Measurements from ENCODE around the gene SVOPL.

The SVOPL gene

DNA sequence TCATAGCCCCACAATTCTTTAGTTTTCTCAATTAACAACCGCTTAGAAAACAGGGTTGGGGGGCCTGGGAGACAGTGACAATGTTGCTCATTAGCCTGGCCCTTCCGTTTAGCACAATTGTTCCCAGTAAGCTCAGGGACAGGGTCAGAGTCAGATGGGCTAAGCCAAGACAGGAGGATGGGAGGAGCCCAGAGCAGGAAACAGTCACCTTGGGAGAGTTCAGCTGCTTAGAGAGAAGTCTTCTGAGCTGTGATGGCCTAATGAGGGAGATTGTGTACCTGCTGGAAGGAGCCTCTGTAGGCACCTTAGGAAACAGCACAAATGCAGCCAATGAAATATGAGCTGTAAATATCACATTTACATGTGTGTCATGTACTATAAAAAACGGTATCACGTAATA, 35.9 kb downstream of the SVOPL start:
- ChIA-PET CTCF (no interaction called here), POLR2A (no interaction called here)
- no peak for DNase-seq (ENCODE audit: extremely low spot score)
- TF ChIP-seq LEF1 (IDR thresholded peaks at IDR 0.05; ENCODE audit: borderline replicate concordance) (no peak), HDGF (IDR thresholded peaks at IDR 0.05; ENCODE audit: borderline replicate concordance) (0 out of 2 replicates have a peak, but pooled peaks have one; percentile 51), SP1 (IDR thresholded peaks at IDR 0.05) (no peak), ZNF384 (IDR thresholded peaks at IDR 0.05) (no peak)

DNA sequence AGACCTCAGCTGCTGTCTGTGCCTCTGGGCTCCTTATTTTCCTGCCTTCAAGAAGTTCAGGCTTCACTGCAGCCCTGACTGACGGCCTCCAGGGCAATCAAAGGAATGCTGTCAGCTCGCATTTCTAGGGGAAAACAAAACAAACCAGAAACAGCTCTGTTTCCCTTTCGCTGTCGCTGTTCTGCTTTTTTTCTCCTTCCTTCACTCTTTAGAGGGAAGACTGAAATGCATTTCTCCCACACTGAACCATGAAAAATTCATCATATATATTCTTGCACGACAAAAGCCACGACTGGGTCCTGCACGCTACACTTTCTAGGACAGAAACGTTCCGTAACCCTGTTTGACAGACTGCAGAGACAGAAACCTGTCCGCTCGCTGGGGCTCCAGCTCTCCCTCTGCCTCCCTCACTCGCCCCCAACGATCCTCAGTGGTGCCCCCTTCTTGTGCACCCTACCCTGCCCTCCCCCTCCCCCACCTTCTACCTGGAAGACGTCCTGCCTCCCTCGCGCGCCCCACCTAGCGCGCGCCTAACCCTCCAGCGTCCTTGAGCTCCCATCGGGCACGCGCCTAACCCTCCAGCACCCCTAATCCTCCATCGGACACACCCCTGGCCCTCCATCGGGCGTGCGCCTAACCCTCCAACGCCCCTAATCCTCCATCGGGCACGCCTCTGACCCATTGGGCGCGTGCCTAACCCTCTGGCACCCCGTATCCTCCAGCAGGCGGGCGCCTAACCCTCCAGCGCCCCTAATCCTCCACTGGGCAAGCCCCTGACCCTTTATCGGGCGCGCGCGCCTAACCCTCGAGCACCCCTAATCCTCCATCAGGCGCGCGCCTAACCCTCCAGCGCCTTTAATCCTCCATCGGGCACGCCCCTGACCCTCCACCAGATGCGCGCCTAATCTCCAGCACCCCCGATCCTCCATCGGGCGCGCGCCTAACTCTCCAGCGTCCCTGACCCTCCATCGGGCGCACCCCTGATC, 37.1 kb downstream of the SVOPL start:
- POLR2A ChIA-PET: interaction anchor here (0.8 kb wide), 1 partner anchor 74 kb away, joined by 3 read pairs; no protein-coding TSS in a partner anchor
- no peak for TF ChIP-seq ZNF384 (IDR thresholded peaks at IDR 0.05)
- TF ChIP-seq HDGF (IDR thresholded peaks at IDR 0.05; ENCODE audit: borderline replicate concordance): no peak
- no peak for TF ChIP-seq SUZ12 (IDR thresholded peaks at IDR 0.05)
- TF ChIP-seq CTBP1 (IDR thresholded peaks at IDR 0.05; ENCODE audit: borderline replicate concordance): no peak
- TF ChIP-seq, protein P1, sequence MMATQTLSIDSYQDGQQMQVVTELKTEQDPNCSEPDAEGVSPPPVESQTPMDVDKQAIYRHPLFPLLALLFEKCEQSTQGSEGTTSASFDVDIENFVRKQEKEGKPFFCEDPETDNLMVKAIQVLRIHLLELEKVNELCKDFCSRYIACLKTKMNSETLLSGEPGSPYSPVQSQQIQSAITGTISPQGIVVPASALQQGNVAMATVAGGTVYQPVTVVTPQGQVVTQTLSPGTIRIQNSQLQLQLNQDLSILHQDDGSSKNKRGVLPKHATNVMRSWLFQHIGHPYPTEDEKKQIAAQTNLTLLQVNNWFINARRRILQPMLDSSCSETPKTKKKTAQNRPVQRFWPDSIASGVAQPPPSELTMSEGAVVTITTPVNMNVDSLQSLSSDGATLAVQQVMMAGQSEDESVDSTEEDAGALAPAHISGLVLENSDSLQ (IDR thresholded peaks at IDR 0.05): peak; percentile 87
- CTCF ChIA-PET: interaction anchor here (0.6 kb wide), 1 partner anchor 22 kb away, joined by 6 read pairs; no protein-coding TSS in a partner anchor
- DNase-seq (ENCODE audit: extremely low spot score): peak; percentile 50

DNA sequence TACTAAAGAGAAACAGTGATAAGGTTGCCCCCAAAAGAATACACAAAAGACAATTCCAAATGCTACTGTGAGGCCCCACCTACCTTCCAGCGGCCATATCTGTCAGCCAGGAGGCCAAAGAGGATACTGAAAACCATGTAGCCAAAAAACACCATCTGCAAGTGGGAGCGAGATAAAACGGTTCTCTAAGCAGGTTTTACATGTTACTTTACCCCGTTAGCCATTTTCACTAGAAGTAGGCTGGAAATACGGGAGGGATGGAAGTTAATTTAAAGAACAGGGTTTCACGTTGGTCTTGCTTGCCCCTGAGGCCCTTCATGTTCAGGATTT, 38.2 kb downstream of the SVOPL start:
- TF ChIP-seq FOXA1 (IDR thresholded peaks at IDR 0.05) (no peak), CTBP1 (IDR thresholded peaks at IDR 0.05; ENCODE audit: borderline replicate concordance) (no peak), LEF1 (IDR thresholded peaks at IDR 0.05; ENCODE audit: borderline replicate concordance) (no peak), NFRKB (IDR thresholded peaks at IDR 0.05) (no peak), L3MBTL2 (conservative IDR thresholded peaks at IDR 0.05) (no peak), FOXM1 (IDR thresholded peaks at IDR 0.05; ENCODE audit: borderline replicate concordance) (no peak)
- ChIA-PET POLR2A (interaction anchor here (0.8 kb wide), 1 partner anchor 75 kb away, joined by 3 read pairs; no protein-coding TSS in a partner anchor), CTCF (no interaction called here)
- no peak for DNase-seq (ENCODE audit: extremely low spot score)

- DNase-seq (ENCODE audit: extremely low spot score): no peak
- no peak for TF ChIP-seq ZNF384 (IDR thresholded peaks at IDR 0.05)
- no peak for TF ChIP-seq LEF1 (IDR thresholded peaks at IDR 0.05; ENCODE audit: borderline replicate concordance)
- TF ChIP-seq SP1 (IDR thresholded peaks at IDR 0.05): no peak
- TF ChIP-seq FOXM1 (IDR thresholded peaks at IDR 0.05; ENCODE audit: borderline replicate concordance): no peak
- no peak for TF ChIP-seq NFRKB (IDR thresholded peaks at IDR 0.05)
- no peak for TF ChIP-seq CTBP1 (IDR thresholded peaks at IDR 0.05; ENCODE audit: borderline replicate concordance)
- no peak for TF ChIP-seq SUZ12 (IDR thresholded peaks at IDR 0.05)
- no peak for TF ChIP-seq L3MBTL2 (conservative IDR thresholded peaks at IDR 0.05)
- TF ChIP-seq FOXK2 (IDR thresholded peaks at IDR 0.05): no peak
- no peak for TF ChIP-seq TARDBP (IDR thresholded peaks at IDR 0.05)
- TF ChIP-seq ELF4 (IDR thresholded peaks at IDR 0.05): no peak
- CTCF ChIA-PET: interaction anchor here (1.3 kb wide), 1 partner anchor 76 kb away, joined by 5 read pairs; no protein-coding TSS in a partner anchor
- POLR2A ChIA-PET: interaction anchor here (0.6 kb wide), 1 partner anchor 45 kb away, joined by 3 read pairs; no protein-coding TSS in a partner anchor
Observed at GRCh38 chr7:138662076-138662990, 38.8 kb downstream of the SVOPL start.

GRCh38 chr7:138661069-138661635, 40.0 kb downstream of the SVOPL start:
- ChIA-PET CTCF (interaction anchor here (0.6 to 1.3 kb wide), 2 partner anchors 77 to 363 kb away, joined by 3 to 5 read pairs; no protein-coding TSS in a partner anchor), POLR2A (no interaction called here)
- TF ChIP-seq BHLHE40 (IDR thresholded peaks at IDR 0.05; ENCODE audit: borderline replicate concordance) (no peak), ARNT (IDR thresholded peaks at IDR 0.05) (no peak), SP1 (IDR thresholded peaks at IDR 0.05) (no peak), L3MBTL2 (conservative IDR thresholded peaks at IDR 0.05) (no peak), HDGF (IDR thresholded peaks at IDR 0.05; ENCODE audit: borderline replicate concordance) (no peak), LEF1 (IDR thresholded peaks at IDR 0.05; ENCODE audit: borderline replicate concordance) (no peak), TARDBP (IDR thresholded peaks at IDR 0.05) (no peak), FOXA1 (IDR thresholded peaks at IDR 0.05) (no peak), FOXK2 (IDR thresholded peaks at IDR 0.05) (no peak), ZNF384 (IDR thresholded peaks at IDR 0.05) (no peak), NFRKB (IDR thresholded peaks at IDR 0.05) (no peak), FOXM1 (IDR thresholded peaks at IDR 0.05; ENCODE audit: borderline replicate concordance) (no peak), CTBP1 (IDR thresholded peaks at IDR 0.05; ENCODE audit: borderline replicate concordance) (no peak), ELF4 (IDR thresholded peaks at IDR 0.05) (no peak), SUZ12 (IDR thresholded peaks at IDR 0.05) (no peak)
- TF ChIP-seq, protein P1 (IDR thresholded peaks at IDR 0.05): no peak
- DNase-seq (ENCODE audit: extremely low spot score): no peak

DNA sequence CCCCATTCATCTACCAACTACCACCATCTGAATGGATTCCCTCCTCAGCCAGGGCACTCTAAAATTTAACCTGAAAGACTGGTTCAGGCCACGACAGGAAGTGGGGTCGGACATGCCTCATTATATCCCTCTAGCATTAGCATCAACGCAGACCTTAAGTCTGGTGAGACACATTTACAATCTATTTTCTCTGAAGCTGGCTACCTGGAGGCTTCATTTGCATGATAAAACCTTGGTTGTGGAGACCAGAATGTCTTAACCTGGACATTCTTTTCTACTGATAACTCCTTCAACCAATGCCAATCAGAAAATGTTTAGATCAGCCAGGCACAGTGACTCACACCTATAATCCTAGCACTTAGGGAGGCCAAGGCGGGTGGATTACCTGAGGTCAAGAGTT, 42.3 kb downstream of the SVOPL start:
- no peak for DNase-seq (ENCODE audit: extremely low spot score)
- POLR2A ChIA-PET: no interaction called here
- TF ChIP-seq CTBP1 (IDR thresholded peaks at IDR 0.05; ENCODE audit: borderline replicate concordance) (no peak), ELF4 (IDR thresholded peaks at IDR 0.05) (no peak), FOXK2 (IDR thresholded peaks at IDR 0.05) (no peak), BHLHE40 (IDR thresholded peaks at IDR 0.05; ENCODE audit: borderline replicate concordance) (no peak), LEF1 (IDR thresholded peaks at IDR 0.05; ENCODE audit: borderline replicate concordance) (no peak), NFRKB (IDR thresholded peaks at IDR 0.05) (no peak), FOXA1 (IDR thresholded peaks at IDR 0.05) (no peak), SUZ12 (IDR thresholded peaks at IDR 0.05) (no peak), FOXM1 (IDR thresholded peaks at IDR 0.05; ENCODE audit: borderline replicate concordance) (no peak), TARDBP (IDR thresholded peaks at IDR 0.05) (no peak), HDGF (IDR thresholded peaks at IDR 0.05; ENCODE audit: borderline replicate concordance) (no peak), ARNT (IDR thresholded peaks at IDR 0.05) (no peak), ZNF384 (IDR thresholded peaks at IDR 0.05) (no peak), SP1 (IDR thresholded peaks at IDR 0.05) (no peak), L3MBTL2 (conservative IDR thresholded peaks at IDR 0.05) (no peak)
- TF ChIP-seq, protein P1 (IDR thresholded peaks at IDR 0.05): no peak
- CTCF ChIA-PET: no interaction called here

All from HEK293T (cell line).